Peyer's patch (tissue), 4 donors: ENCODE data around the gene LCMT2.

Experiments
- POLR2A ChIP-seq, 2 donors: fragments of 450-650 bp; IDR thresholded peaks; one replicate each; pipeline ENCODE4 v1.5.1; 2017; ENCODE audit warnings: antibody characterized with exemption in 2 of 2, mild to moderate bottlenecking in 2 of 2, moderate library complexity in 2 of 2
- TF ChIP-seq, protein P1 (sequence below), 6 experiments: fragments of 450-650 bp in 4 of 6; fragments of 200-600 bp in 2 of 6; sonication (generic) in 1 of 6; IDR thresholded peaks; one replicate each; pipeline ENCODE4 v1.5.1; 2017 to 2019; ENCODE audit warnings: antibody characterized with exemption in 6 of 6, mild to moderate bottlenecking in 3 of 6, moderate library complexity in 1 of 6

DNA sequence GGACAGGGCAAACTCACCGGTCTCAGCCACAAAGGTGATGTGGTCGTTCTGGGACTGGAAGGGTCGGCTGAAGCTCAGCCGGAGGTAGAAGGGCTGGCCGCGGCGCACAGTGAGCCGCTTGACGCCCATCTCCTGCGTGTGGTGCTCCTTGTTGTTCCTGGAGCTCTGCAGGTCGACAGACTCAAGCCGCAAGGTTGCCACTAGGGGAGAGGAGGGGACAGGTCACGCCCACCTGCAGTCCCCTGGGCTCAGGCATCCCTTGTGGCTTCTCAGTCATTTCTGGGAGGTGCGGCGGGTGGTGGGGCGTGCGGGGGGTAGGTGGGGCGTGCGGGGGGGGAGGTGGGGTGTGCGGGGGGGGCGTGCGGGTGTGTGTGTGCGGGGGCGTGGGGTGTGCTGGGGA is 36.9 kb downstream of the LCMT2 start:
- TF ChIP-seq POLR2A (IDR thresholded peaks at IDR 0.05): no peak
- TF ChIP-seq, protein P1, sequence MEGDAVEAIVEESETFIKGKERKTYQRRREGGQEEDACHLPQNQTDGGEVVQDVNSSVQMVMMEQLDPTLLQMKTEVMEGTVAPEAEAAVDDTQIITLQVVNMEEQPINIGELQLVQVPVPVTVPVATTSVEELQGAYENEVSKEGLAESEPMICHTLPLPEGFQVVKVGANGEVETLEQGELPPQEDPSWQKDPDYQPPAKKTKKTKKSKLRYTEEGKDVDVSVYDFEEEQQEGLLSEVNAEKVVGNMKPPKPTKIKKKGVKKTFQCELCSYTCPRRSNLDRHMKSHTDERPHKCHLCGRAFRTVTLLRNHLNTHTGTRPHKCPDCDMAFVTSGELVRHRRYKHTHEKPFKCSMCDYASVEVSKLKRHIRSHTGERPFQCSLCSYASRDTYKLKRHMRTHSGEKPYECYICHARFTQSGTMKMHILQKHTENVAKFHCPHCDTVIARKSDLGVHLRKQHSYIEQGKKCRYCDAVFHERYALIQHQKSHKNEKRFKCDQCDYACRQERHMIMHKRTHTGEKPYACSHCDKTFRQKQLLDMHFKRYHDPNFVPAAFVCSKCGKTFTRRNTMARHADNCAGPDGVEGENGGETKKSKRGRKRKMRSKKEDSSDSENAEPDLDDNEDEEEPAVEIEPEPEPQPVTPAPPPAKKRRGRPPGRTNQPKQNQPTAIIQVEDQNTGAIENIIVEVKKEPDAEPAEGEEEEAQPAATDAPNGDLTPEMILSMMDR (IDR thresholded peaks at IDR 0.05): no peak
